ENCODE data around the gene PHACTR1. TPM values are rescaled to one million over a fixed set of nuclear protein-coding genes. Genes with fewer than 3 reads are reported as not detected.

Gene PHACTR1
- total and polyA plus RNA-seq, 4 donors: 0.31 to 1.5 (median 0.79) TPM

- Histone ChIP-seq H3K36me3 (ENCODE audit: control insufficient read depth in 4 of 4, insufficient read depth in 3 of 4, low read depth in 1 of 4, low read length in 3 of 4) (no peaks in the 10 kb centered on the region), H3K4me1 (ENCODE audit: control insufficient read depth in 4 of 4, insufficient read depth in 4 of 4, low read length in 3 of 4) (peaks cover 4 to 18% (median 14%) of the 10 kb centered on the region in 4 donors), H3K9me3 (ENCODE audit: control insufficient read depth in 4 of 4, low read length in 3 of 4) (no peaks in the 10 kb centered on the region), H3K27me3 (ENCODE audit: control insufficient read depth in 4 of 4, insufficient read depth in 4 of 4, low read length in 3 of 4) (peaks cover 0 to 18% (median 7%) of the 10 kb centered on the region in 4 donors), H3K9ac (ENCODE audit: low read depth in 1 of 2, low read length in 2 of 2) (no peak overlapping the region), H3K4me3 (ENCODE audit: low read depth in 1 of 3, low read length in 3 of 3) (no peak overlapping the region), H3K27ac (ENCODE audit: low read depth in 1 of 2, low read length in 2 of 2) (no peak overlapping the region)
- TF ChIP-seq ATF3 (IDR thresholded peaks at IDR 0.05): no peak
- TF ChIP-seq HNF4G (IDR thresholded peaks at IDR 0.05): no peak
- TF ChIP-seq HNF4A (conservative IDR thresholded peaks at IDR 0.05): no peak
- TF ChIP-seq GABPA (IDR thresholded peaks at IDR 0.05 in 1 of 2, conservative IDR thresholded peaks at IDR 0.05 in 1 of 2): no peak
- no peak for TF ChIP-seq JUND (IDR thresholded peaks at IDR 0.05)
- no peak for TF ChIP-seq RXRA (IDR thresholded peaks at IDR 0.05)
- no peak for TF ChIP-seq CTCF (IDR thresholded peaks at IDR 0.05; ENCODE audit: low read depth, low read length, missing input control)
- no peak for TF ChIP-seq NR2F2 (IDR thresholded peaks at IDR 0.05)
- TF ChIP-seq REST (IDR thresholded peaks at IDR 0.05): no peak
- no peak for TF ChIP-seq SP1 (IDR thresholded peaks at IDR 0.05)
- no peak for TF ChIP-seq YY1 (IDR thresholded peaks at IDR 0.05)
- TF ChIP-seq EGR1 (IDR thresholded peaks at IDR 0.05; ENCODE audit: low read depth in 2 of 2): no peak
- no peak for TF ChIP-seq RAD21 (IDR thresholded peaks at IDR 0.05)
- DNase-seq (ENCODE audit: low spot score): no peak
- WGBS: 81% methylated on average over 2 of the region's 2 CpGs
Measured at GRCh38 chr6:13009461-13009860, 292.9 kb downstream of the PHACTR1 start.

GRCh38 chr6:13011612-13012146 is 295.1 kb downstream of the PHACTR1 start:
- peaks cover 4 to 22% (median 14%) of the 10 kb centered on the region in 4 donors for H3K4me1 ChIP-seq (ENCODE audit: control insufficient read depth in 4 of 4, insufficient read depth in 4 of 4, low read length in 3 of 4)
- WGBS: 40% methylated on average over 5 of the region's 5 CpGs
- H3K27me3 ChIP-seq (ENCODE audit: control insufficient read depth in 4 of 4, insufficient read depth in 4 of 4, low read length in 3 of 4): peaks cover 0 to 24% (median 11%) of the 10 kb centered on the region in 4 donors
- no peak for DNase-seq (ENCODE audit: low spot score)
- H3K4me3 ChIP-seq (ENCODE audit: low read depth in 1 of 3, low read length in 3 of 3): no peak overlapping the region
- no peaks in the 10 kb centered on the region for H3K9me3 ChIP-seq (ENCODE audit: control insufficient read depth in 4 of 4, low read length in 3 of 4)
- H3K9ac ChIP-seq (ENCODE audit: low read depth in 1 of 2, low read length in 2 of 2): no peak overlapping the region
- H3K36me3 ChIP-seq (ENCODE audit: control insufficient read depth in 4 of 4, insufficient read depth in 3 of 4, low read depth in 1 of 4, low read length in 3 of 4): no peaks in the 10 kb centered on the region
- H3K27ac ChIP-seq (ENCODE audit: low read depth in 1 of 2, low read length in 2 of 2): no peak overlapping the region
- TF ChIP-seq YY1 (IDR thresholded peaks at IDR 0.05): no peak
- TF ChIP-seq JUND (IDR thresholded peaks at IDR 0.05): no peak
- TF ChIP-seq RXRA (IDR thresholded peaks at IDR 0.05): no peak
- no peak for TF ChIP-seq CTCF (IDR thresholded peaks at IDR 0.05; ENCODE audit: low read depth, low read length, missing input control)
- TF ChIP-seq REST (IDR thresholded peaks at IDR 0.05): no peak
- no peak for TF ChIP-seq MAX (IDR thresholded peaks at IDR 0.05)
- TF ChIP-seq SP1 (IDR thresholded peaks at IDR 0.05): no peak
- TF ChIP-seq GABPA (IDR thresholded peaks at IDR 0.05 in 1 of 2, conservative IDR thresholded peaks at IDR 0.05 in 1 of 2): no peak
- TF ChIP-seq FOXA2 (IDR thresholded peaks at IDR 0.05): no peak
- no peak for TF ChIP-seq NR2F2 (IDR thresholded peaks at IDR 0.05)
- TF ChIP-seq HNF4A (conservative IDR thresholded peaks at IDR 0.05): no peak
- TF ChIP-seq ZBTB33 (IDR thresholded peaks at IDR 0.05): no peak
- no peak for TF ChIP-seq TAF1 (conservative IDR thresholded peaks at IDR 0.05)
- no peak for TF ChIP-seq EGR1 (IDR thresholded peaks at IDR 0.05; ENCODE audit: low read depth in 2 of 2)

All from liver (tissue), 9 donors.